ENCODE results near the gene RGL1.
"Not testable (repeated sequence)": the region's sequence is repeated elsewhere in the genome, so short reads cannot be mapped to it uniquely, and the experiment has no call there.

RGL1 gene

DNA sequence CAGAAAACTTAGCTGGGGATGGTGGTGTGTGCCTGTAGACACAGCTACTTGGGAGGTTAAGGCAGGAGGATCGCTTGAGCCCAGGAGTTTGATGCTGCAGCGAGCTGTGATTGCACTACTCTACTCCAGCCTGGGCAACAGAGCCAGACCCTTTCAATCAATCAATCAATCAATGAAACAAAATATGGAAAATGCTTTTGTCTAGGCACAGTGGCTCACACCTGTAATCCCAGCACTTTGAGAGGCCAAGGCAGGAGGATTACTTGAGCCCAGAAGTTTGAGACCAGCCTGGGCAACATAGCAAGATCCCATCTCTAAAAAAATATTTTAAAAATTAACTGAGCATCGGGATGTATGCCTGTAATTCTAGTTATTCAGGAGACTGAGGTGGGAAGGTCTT lies 19.0 kb upstream of the RGL1 start:
- DNase-seq (ENCODE audit: low spot score) = not testable (repeated sequence)

DNA sequence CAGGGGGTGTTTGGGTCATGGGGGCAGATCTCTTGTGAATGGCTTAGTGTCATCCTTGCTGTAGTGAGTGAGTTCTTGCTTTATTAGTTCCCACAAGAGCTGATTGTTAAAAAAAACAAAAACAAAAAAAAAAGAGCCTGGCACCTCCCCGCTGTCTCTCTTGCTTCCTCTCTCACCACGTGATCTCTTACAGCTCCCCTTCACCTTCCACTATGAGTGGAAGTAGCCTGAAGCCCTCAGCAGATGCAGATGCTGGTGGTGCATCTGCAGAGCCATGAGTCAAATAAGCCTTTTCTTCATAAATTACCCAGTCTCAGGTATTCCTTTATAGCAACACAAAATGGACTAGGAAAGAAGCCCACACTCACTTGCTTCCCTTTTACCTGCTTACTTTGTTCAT lies 17.2 kb upstream of the RGL1 start:
- no peak for DNase-seq (ENCODE audit: low spot score)

DNA sequence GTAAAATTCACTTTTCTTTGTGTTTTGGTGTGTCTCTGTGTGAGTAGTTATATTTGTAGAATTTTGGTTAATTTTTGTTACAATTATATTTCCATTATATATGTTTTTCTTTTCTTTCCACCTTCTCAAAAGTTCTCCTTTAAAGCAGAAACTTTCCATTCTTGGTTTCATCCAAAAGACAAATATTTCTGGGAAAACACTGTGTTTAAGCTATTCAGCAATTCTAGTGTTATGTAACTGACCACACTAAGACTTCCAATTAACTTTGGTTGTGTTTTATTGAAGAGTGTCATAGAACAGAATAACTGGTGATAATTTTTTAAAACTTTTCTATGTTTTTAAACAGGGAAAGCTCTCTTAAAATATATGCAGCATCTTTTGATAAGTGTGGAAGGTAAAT lies 13.6 kb upstream of the RGL1 start:
- no peak for DNase-seq (ENCODE audit: low spot score)

DNA sequence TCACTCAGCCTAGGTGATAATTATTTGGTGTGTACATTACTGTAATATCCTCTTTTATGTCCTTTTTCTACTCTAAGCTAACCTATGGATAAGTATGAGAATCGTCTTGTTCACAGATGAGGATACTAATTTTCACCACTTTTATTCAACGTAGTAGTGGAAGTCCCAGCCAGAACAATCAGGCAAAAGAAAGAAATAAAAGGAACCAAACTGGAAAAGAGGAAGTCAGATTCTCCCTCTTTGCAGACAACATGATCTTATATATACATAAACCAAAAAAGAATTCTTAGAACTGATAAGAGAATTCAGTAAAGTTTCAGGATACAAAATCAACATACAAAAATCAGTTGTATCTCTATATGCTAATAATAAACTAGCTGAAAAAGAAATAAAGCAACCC lies 12.6 kb upstream of the RGL1 start:
- no peak for DNase-seq (ENCODE audit: low spot score)

DNA sequence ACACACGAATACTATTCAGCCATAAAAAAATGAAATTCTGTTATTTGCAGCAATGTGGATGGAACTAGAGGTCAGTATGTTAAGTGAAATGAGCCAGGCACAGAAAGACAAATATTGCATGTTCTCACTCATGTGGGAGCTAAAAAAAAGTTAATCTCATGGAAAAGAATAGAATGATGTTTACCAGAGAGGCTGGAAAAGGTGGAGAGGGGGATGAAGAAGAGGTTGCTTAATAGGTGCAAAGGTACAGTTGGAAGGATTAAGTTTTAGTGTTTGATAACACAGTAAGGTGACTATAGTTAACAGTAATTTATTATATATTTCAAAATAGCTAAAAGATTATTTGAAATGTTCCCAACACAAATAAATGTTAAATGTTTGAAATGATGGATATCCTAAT lies 10.8 kb upstream of the RGL1 start:
- no peak for DNase-seq (ENCODE audit: low spot score)

DNA sequence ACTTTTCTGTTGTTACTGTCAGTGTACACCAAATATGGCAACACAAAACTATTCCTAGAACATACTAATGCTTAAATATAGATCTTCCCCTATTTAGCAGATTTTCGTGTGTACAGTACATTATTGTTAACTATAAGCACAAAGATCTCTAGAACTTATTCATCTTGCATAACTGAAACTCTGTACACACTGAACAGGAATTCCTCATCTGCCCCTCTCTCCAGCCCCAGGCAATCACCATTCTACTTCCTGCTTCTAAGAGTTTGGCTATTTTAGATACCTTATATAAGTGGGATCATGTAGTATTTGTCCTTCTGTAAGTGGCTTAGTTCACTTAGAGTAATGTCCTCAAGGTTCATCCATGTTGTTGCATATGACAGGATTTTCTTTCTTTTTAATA lies 4.5 kb upstream of the RGL1 start:
- DNase-seq (ENCODE audit: low spot score) = no peak

DNA sequence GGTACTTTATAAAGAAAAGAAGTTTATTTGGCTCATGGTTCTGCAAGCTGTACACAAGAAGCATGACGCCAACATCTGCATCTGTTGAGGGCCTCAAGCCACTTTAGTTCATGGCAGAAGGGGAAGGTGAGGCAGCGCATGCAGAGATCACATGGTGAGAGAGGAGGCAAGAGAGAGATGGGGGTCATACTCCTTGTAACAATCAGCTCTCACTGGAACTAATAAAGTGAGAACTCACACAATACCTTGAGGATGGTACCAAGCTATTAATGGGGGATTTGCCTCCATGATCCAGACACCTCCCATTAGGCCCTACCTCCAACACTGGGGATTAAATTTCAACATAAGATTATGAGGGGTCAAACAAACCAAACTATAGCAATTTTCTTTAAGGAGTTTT lies 3.3 kb upstream of the RGL1 start:
- DNase-seq (ENCODE audit: low spot score) = no peak

DNA sequence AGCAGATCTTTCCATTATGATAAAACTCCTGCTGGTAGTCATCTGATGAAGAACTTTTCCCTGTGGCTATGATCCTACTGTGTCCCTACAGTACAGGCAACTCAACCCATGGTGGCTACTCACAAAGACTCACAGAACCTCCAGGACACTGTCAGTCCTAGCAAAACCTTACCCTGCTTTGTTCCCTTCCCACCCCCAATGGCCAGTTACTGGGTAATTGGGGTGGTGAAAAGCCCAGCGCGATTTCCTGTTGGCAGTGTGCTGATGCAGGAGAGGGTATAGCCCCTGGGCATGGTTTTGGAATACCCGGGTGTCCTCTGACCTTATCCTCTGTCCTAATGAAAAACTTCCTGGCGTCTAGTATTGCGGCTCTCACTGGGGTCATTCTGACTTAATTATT lies 533 bp upstream of the RGL1 start:
- no peak for DNase-seq (ENCODE audit: low spot score)

DNA sequence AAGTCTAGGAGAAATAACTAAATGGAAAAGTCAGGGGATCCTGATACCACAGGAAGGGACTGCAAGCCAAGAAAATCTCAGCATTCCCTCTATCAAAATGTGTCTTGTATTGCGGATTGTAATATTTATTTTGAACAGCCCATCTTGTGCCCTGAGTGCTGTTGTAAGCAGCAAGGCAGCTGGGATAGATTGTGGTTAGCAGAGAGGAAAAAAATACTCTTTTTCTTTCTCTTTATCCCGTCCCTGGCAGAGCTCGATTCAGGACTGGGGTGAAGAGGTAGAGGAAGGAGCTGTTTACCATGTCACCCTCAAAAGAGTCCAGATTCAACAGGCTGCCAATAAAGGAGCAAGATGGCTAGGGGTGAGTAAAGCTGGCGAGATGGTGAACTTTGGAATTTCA lies 1.2 kb downstream of the RGL1 start:
- DNase-seq (ENCODE audit: low spot score) = no peak

DNA sequence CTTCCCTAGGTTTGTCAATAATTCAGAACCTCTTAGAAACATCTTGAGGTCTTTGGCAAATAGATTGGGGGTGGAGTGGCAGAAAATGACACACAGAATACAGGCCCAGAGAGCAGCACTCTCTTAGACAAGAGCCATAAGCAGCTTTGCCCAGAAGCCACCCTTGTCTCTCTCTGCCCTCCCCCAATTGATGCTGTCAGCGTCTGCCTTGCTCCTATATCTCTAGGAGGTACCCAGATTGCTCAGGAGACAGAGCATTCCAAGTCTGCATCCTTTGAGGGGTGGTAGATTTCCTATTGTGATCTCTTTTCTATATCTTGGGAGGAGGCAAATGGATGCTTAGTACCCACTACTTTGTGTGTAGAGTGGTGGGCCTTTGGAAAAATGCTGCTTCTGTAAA lies 1.8 kb downstream of the RGL1 start:
- no peak for DNase-seq (ENCODE audit: low spot score)

DNA sequence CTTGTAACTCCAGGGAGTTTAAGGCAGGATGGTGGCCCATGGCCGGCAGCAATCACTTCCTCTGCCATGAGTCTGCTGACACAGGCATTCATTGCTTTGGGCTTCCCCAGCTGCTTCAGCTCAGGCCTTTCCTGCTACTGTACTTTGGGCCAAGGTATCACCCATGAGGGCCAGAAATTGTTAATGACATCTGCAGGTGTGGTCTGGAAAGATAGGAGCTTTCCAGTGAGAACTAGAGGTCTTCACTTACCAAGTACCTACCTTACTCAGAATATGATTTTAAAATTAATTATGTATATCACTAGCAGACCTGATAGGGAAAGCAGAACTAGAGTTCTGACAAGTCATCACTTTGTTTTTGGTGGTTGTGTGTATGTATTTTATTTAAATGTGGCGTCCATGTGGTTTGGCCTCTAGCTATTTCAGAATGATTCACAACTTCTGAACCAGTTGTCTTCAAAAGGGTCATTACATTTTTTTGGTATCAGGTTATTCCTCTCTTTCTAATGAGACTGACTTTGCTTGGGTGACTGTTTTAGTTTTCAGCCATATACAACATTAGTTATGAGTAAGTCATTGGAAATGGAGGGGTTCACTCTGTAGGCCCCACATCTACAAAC lies 2.7 kb downstream of the RGL1 start:
- no peak for DNase-seq (ENCODE audit: low spot score)

DNA sequence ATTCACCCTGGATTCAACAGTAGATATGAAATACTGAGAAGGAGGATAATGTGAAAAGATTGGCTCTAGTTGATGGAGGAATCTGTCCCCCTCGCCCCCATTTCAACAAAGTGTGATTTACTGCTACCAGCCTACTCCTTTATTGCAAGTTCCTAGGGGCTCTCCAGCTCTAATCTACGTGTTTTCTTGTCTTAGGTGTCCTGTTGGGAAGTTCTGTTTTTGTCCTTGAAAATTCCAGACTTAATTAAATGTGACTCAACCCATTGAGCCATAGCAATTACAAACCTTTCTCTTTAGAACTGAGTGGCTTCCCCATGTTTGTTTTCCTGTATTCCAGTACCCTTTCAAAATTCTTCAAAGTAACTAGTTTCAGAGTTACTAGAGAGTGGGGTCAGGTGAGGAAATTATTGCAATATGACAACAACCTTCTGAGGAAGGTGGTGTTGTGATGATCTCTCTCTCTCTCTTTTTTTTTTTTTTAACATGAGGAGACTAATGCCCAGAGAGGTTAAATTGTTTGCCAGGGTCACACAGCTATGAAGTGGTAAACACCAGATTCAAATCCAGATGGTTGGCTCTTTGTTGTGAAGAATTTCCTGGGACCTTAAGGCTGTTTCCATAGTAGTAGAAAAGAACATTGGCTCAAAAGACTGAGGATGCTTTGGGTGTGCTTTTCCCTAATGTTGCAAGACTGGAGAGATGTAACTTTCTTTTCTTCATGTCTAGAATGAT lies 3.5 kb downstream of the RGL1 start:
- no peak for DNase-seq (ENCODE audit: low spot score)

DNA sequence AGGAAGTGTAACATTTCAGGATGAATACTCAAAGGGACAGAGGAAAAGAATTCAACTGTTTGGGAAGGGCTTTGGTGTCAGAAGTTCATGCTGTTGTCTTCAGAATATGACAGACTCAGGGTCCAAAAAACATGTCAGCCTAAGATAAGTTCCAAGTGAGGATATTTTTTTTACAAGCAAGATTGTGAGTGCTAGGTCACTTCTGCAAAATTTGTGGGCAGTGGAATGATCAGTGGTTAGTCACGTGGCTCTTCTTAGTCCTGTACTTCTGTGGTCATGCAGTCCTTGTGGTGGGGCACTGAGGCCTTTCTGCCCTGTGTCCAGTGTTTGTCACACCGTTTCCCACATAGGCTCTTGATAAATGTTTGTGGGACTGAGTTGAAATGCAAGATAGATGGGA lies 5.2 kb downstream of the RGL1 start:
- no peak for DNase-seq (ENCODE audit: low spot score)

DNA sequence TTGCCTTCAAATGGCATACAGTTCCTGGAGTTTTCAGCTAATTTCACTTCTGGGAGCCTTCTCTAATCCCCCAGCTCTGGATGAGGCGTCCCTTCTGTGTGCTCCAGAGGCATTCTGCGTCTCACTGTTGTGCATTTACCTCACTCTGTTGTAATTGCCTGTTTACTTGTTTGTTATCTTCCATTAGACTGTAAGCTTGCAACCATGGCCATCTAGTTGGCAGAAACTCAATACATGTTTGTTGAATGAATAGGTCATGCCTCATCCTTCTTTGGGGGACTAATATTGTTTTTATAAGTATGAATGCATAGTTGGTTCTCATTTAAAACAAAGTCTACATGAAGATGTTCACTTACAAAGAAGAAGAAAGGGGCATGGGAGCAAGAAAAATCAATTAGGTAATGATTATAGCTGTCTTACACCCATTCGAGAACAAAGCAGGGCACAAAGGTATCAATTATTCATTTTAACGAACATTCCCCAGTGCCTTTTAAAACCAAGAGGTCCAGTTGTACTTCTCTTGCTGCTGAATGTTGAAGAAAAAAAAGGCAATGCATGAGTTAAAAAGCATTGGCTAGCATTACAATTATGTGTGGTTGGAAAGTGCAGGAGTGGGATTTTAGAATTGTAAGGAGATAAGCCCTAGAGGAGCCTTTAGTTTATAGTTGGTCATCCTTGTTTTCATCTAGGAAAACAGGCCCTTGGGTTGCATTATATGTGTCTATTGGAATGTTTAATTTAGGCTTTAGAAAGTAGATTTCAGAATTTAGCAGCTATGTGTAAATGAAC lies 6.0 kb downstream of the RGL1 start:
- DNase-seq (ENCODE audit: low spot score) = no peak

DNA sequence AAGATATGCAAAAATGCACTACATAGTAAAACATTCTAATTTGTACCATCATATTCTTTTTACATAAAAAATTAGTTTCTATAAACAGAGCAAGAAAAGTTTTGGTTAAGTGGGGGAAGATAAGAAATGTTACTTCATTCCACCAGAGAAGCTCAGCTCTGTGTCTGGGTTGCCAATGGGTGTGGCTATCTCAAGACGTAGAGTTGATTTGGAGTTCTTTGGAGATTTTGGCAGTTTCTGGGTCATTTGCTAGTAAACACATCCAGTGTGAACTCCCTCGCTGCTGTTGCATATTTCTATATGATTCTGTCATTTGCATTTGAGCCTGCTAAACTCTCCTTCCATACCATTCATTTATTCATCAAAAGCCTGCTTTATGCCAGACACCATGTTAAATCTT lies 7.2 kb downstream of the RGL1 start:
- DNase-seq (ENCODE audit: low spot score) = no peak

DNA sequence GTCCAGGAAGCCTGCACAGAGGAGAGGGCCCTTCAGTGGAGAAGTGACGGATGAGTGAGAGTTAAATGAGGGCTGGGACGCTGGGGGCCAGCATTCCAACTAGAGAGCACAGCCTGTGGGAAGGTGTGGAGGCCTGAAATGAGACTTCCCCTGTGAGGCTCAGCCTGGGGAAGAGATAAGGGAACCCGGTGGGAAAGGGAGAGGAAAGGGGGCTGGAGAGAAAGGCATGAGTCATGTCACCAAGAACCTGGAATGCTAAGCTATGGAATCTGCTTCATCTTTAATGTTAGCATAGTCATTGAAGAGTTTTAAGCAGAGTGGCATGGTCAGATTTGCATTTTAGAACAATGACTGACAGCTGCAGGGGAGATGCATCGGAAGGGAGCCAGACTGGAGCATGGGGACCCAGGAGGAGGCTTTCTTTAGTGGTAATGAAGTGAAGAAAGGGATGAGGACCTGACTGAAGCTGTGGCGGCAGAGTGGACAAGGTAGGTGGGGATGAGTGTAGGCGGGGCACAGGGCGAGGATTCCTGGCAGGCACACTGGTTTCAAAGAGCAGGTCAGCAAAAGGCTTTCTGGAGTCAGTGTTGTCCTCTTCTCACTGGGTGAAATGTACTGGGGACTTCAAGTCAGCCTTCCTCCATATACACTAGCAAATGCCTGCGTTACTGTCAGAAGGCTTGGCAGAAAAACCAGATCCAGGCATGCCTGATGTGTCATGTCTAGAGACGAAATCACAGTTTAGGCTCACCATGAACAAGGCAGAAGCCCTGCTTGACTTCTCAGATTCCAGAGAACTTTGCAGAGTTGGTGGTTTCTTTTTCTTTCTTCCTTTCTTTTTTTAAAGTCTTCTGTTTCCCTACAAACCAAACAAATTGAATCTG lies 8.0 kb downstream of the RGL1 start:
- DNase-seq (ENCODE audit: low spot score) = no peak

DNA sequence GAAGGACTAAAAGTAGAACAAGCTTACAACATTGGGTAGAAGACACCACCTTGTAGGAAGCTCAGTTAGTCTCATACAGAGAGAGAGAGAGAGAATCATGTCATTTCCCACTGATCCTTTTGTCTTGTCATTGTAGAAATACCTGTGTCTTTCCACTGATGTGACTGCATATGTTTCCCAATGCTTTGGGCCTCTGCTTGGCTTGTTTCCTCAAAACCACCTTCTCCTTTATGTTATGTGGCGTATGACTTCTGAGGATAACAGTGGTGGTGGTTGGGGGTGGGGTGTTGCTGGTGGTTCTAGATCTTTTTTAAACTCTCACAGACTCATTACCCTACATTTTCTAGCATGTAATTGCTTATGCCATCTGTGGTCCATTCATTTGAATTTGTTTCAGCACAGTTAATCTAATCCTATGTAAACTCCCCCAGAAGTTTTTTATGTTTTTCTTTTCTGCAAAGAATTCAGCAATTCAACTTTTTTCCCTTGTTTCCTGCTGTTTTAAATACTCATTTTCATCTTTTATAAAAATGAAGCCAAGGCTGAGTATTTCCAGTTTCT lies 9.3 kb downstream of the RGL1 start:
- DNase-seq (ENCODE audit: low spot score) = no peak

DNA sequence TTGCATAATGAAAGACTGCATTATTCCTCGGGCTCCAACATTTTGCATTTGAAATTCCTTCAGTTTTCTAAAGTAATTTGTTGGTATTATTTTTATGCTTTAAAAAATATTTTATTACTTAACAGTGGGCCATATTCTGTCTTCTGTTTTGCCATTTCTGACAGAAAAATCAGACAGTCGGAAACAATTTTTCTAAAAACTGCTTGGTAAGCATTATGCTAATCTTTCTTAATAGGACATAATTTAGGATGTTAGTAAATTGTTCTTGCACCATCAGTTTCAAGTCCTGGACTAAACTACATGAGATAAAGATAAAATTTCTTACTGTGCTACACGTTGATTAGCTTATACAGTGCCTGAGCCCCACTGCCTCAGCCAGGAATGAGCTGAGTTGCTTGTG lies 11.2 kb downstream of the RGL1 start:
- DNase-seq (ENCODE audit: low spot score) = no peak

DNA sequence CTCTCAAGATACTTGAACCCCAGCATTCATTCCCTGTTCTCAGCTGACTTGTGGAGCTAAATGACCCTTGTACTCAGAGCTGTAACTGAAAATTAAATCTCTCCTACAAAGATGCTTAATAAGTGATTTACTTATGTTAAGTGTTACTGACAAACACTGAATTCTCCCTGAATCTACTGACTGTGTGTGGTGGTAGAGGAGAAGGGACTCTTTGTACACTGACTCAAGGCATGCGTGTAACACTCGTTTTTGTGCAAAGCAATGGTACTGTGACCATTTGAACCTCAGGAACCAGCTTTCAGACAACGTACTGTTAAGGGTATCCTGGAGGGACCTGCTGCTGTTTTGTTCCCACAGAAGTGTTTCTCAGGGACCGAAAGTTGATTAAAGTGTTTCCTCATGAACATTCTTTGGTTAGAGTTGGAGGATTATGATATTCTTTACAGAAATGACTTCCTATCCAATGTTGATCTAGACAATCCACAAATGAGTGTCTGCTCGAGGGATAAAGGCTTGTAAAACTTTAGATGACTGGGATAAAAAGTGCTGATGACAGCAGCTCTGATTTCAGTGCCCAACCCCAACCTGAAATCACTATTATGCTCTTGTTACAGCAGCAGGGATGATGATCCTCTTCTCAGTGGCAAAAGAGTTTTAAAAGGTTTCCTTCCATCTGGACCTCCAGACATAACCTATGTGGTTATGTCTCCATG lies 12.8 kb downstream of the RGL1 start:
- no peak for DNase-seq (ENCODE audit: low spot score)

DNA sequence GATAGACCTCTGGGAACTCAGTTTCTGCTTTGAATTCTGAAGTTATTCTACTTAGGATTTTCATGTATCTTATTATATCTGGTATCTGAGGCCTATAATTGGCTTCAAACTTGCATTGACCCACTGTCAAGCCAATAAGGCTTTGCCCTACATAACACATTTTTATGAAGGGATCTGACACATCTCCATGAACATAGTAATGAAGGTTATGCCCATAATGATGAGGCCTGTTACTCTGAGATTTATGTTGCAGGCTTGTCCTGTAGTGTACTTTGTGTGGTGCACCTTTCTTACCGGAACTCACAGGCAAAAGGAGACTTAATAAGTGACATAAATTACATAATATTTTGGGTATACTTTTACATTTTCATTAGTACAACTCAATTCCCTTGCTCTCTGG lies 14.1 kb downstream of the RGL1 start:
- no peak for DNase-seq (ENCODE audit: low spot score)

DNA sequence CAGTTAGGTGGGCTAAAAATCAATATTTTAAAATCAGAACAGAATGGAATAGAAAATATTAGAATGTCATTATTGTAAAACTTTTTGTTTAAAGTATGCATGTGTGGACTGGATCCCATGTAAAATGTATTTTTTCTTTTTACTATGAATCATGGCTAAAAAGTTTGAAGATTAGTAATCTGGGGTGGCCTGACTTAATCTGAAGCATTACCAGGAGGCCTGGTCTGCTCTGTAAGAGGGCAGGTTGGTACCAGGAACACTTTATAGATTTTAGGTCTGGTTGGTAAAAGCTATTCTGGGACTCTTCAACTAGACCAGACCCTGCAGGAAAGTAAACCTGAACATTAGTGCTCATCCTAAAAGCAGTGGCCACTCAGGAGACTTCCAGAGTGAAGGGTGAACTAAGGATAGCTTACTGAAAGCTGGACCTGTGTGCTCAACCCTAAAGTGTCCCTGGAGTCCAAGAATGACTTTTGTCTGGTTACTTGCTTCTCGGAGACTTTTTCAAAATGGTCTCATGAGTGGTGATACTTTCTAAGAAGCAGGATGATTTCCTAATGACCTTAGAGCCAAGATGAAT lies 16.5 kb downstream of the RGL1 start:
- DNase-seq (ENCODE audit: low spot score) = no peak

All from hematopoietic multipotent progenitor cell treated with erythropoietin and hydrocortisone succinate and interleukin-3 and kit ligand, for 17 days (in vitro differentiated cells).